ENCODE measurements around the gene NUDT14.

Gene NUDT14

DNA sequence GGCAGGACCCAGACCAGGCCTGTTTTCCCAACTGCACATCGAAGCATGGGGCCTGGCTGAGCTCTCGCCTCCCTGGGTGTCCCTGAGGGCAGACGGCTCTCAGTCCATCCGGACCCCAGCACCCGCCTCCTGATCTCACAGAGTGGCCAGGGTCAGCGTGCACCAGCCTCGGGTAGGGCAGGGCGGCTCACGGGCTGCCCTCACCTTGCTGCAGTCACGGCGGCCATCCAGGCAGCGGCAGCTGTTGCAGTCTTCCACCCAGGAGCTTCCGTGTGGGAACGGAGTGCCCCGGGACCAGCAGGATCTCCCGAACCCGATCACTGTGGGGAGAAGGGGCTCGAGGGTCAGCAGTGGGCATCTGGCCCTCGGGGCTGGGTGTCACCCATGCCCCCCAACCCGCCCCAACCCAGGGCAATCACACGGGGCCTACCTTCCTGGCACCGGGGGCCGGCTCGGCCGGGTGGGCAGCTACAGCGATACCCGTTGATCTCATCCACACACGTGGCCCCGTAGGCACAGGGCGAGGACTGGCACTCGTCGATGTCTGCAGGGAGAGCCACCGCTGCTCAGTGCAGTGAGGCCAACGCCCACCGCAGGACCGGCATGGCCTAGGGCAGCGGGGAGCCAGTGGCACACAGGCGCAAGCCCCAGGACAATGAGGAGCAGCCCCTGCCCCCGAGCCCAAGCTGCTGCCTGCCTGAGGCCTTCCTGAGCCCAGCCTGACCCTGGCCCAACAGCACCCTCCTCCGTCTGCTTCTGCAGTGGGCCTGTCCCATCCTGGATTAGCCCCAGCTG lies 34.7 kb downstream of the NUDT14 start:
- DNase-seq (ENCODE audit: low read depth), result no peak

DNA sequence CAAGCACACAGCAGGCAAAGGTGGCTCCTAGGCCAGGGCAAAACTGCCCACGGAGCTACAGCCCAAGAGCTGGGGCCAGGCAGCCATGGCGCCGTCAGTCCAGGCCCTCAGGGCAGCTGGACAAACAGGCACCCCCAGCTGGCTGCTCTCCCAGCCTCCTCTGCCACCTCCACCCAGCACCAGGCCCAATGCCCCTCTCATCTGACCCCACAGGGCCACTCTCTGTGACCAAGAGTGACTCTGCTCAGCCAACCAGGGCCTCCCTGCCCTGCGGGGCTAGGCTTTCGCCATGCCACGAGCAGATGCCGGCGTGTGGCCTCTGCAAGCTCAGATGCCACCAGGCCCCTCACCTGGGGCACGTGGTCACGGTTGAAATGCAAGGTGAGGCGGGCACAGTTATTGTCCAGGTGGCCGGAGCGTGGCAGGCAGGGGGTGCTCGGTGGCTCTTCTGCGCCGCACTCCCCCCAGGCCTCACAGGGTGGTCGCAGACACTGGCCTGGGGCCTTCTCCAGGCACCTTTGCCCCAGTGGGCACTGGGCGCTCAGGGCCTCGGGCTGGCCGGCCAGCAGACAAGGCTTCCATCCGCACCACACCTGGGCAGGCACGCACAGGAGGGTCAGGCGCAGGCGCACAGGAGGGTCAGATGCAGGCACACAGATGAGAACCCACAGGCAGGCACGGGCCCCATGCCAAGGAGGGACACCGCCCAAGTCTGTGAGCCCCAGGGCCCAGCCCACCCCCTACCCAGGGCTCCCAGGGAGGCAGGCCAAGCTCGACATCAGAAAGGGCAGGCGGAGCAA lies 35.5 kb downstream of the NUDT14 start:
- no peak for DNase-seq (ENCODE audit: low read depth)

DNA sequence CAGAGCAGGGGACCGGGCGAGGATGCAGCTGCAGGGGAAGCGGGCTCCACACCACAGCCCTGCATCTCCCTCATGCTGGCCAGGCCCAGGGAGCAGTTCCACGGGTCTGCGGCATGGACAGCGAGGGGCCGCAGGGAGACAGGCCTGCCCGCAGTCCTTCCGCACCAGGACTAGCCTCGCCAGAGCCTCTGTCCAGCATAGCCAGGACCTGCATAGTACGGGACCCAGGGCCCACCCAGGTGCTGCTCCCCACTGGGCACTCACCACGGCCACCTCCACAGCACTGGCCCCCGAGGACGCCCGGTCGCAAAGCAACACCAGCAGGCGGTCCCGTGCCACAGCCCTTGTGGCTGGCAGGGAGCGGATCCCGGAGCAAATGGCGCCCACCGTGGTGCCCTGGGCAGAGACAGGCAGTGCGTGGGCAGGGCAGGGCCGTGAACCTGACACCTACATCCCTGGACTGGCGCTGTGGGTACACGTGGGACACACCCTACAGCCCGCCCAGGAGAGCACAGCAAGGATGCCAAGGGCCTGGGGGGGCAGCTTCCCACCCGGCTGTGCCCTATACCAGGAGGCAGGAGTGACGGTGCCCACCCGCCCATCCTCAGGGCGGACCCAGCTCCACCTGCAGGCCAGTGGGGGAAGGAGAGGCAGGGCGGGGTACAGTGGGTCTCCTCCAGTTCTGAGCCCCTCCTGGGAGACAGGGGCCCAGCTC lies 36.3 kb downstream of the NUDT14 start:
- no peak for DNase-seq (ENCODE audit: low read depth)

DNA sequence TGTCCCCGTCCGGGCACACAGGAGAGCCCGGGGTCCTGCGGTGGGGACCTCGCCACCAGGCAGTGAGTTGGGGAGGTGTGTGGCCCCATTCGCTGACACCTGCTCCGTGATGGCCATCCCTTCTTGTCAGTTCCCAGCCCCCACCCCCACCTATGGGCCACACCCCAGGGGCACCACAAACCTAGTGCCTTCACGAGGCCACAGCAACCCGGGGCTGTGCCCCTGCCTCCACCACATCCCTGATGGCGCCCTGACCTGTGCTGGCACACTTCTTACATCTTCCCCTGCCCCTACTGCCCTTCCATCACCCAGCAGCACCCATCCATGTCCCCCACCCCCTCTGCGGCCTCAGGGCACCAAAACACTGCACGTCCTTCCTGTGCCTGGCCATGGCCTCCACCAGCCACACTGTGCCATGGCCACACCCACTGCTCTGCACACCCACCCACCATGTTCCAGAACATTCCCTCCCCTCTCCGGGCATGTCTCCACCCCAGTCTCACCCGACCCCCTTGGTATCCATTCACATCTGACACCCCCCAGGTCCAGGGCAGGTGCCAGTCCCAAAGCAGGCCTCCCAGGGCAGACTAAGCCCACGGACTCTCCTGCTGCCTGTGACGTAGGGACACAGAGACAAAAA lies 37.0 kb downstream of the NUDT14 start:
- no peak for DNase-seq (ENCODE audit: low read depth)

DNA sequence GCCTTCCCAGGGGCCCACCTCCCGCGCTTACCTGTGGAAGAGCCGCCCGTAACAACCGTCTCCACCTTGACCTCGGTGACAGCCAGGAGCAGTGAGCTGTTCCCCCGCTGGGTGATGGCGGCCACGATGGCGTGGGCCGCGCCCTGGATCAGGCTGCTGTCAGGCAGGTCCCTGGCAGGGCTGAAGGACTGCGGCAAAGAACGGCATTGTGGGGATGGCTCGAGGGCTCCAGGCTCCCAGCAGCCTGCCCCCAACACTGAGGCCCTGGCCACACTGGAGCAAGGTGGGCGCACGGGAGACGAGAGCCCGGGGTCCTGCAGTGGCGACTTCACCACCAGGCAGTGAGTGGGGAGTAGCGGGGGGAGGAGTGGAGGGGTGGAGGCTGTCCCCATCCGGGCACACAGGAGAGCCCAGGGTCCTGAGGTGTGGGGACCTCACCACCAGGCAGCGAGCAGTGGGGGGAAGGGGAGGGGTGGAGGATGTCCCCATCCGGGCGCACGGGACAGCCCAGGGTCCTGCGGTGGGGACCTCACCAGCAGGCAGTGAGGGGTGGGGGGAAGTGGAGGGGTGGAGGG lies 37.6 kb downstream of the NUDT14 start:
- no peak for DNase-seq (ENCODE audit: low read depth)

DNA sequence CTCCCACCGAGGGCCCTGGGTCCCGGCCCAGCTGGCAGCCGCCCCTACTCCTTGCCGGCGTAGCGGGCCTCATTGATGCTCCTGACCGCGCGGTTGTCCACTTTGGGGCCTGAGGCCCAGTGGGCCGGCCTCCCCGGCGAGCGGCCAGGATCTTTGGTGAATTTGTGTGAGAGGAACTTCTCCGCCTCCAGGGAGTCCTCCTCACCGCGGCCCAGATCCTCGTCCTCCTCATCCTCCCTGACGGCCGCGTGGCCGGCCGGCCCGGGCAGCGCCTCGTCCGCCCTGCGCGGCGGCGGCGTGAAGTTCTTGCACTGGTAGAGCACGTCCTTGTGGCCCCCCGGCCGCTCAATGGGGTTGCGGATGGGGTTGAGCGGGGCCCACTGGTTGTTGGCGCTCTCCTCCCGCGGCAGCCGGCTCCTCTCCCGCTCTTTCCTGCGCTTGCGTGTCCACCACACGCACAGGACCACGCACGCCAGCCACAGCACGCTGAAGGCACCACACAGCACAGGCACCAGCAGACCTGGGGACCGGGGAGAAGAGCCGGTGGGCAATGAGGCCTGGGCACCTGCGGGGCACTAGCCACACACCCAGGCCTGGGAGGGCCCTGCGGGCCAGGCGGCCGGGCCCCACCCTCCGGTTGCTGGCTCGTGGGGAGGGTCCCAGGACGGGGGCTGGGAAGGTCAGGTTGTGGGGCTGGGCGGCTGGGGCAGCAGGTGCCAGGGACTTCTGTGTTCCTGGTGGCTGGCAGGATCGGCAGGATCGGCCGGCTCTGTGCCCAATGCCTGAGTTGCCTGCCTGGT lies 38.3 kb downstream of the NUDT14 start:
- DNase-seq (ENCODE audit: low read depth), result no peak

DNA sequence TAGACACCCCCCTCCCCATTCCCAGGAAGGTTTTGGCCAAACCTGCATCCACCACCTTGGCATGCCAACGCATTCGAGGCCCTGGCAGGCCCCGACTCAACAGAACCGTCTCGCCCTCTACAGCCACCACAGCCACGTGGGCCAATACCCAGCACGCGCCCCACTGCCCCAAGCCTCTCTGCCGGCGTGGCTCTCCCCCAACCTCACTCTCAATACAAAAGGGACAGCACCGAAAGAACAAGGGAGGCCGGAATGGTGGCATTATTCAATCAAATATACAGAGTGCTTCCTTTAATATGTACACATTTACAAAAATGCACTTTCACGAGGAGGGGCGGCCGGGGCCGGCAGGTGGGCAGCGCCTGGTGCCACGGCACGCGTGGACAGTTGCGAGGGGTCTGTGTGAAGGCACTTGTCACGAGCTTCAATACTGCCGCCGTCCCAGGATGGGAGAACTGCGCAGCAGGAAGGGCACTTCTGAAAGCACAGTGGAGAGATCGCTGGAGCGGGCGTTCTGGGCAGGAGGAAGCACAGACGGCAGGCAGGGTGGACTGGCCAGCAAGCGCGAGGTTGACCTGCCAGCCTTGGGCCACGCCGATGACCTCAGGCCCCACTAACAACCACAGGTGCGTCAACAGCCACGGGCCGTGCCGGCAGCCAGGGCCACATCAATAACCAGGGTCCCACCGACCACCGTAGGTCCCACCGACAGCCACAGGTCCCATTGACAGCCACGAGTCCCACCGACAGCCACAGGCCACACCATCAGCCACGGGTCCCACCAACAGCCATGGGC lies 39.4 kb downstream of the NUDT14 start:
- DNase-seq (ENCODE audit: low read depth), result no peak

DNA sequence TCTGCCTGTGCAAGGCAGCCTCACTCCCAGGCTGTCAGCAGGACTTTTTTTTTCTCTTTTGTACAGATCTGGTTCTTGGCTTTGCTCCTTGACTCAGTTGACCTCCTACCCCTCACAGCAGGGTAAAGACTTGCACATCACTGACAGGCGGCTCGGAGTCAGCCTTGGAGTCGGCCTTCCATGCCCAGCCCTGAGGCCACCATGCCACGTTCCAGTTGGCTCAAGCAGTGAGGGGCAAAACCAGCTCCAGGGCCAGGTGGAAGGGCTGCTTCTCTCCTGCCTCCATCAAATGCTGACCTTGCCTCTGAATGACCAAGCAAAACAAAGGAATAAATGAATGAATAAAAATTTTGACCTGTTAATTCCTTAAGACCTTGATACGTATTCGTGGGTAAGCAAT lies 40.1 kb downstream of the NUDT14 start:
- DNase-seq (ENCODE audit: low read depth), result no peak

DNA sequence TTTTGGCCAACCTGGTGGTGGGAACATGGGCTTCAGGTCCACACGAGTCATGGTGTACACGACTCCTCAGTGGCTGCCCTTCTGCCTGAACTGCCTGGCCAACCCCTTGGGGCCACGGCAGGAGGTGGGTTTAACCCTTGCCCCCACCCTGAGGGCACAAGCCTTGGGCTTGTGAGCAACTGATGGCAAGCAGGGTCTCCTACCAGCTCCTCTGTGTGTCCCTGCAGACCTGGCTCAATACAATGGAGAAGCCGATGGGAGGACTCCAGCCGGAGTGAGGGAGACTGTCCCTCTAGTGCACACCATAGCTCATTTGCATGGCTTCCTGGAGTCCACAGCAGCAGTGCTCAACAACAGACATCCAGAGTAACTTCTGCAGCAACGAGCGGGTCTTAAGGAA lies 40.5 kb downstream of the NUDT14 start:
- DNase-seq (ENCODE audit: low read depth), result no peak

DNA sequence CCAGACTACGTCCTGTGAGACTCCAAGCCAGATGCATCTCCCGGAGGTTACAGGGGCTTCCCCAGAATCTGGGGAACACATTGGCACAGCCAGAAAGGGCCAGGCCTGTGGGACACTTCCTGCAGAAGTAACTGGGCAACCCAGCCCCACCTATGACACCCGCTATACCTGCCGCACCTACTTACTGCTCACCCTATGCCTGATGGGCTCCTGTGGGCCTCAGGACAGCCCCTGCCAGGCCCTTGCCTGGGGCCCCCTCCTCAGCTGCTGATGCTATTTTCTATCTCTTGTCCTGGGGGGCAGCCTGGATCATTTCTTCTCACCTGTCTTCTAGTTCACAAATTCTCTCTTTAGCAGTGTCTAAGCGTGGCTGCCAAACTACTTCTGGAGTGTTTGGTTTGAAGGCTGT lies 41.3 kb downstream of the NUDT14 start:
- DNase-seq (ENCODE audit: low read depth), result no peak

DNA sequence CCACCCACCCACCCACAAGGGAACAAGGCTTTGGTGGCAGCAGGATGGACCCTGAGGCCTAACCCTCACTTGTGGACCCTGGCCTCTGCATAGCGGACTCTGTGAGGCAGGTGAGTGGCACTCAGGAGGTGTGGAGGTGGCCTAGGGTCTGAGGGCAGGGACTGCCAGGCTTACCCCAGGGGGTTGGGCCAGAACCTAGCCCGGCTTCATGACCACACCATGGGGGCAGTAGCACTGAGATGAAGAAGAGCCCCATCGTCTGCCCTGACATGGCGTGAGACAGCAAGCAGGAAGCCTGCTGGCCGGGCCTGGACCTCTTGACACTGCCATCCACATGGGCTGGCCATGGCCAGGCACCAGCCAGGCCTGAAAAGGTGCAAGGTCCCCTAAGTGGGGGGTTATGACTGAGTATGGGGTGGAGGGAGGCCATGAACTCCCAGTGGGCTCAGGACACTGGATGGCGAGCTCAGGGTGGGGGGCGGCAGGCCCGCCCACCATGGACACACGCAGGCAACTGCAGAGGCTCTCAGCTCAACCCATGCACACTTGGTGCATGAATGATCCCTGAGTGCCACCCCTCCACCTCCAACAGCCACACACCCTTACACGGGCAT lies 41.8 kb downstream of the NUDT14 start:
- DNase-seq (ENCODE audit: low read depth), result no peak

DNA sequence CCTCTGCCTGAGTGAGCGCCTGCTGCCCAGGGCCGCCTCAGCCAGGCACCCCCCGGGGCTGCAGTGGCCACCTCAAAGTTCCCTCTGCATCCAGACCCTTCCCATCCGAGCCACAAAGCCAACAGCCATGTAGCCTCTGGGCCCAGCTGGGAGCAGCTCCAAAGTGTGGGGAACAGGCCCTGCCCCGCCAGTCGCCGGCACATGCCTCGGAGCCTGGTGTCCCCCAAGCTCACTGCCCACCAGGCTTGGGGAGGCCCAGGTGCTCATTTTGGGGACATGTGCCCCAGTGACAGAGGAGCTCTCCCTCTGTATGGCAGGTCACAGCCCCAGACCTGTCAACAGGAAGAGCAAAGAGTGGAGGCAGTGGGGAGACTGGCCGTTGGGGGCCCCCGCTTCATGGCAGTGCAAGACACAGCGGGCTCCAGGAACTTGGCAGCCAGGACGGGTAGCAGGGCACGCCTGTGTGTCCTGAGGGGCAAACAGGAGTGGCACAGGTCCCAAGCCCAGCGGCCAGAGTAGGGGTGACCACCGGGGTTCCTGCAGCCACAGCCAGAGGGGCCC lies 42.5 kb downstream of the NUDT14 start:
- no peak for DNase-seq (ENCODE audit: low read depth)

DNA sequence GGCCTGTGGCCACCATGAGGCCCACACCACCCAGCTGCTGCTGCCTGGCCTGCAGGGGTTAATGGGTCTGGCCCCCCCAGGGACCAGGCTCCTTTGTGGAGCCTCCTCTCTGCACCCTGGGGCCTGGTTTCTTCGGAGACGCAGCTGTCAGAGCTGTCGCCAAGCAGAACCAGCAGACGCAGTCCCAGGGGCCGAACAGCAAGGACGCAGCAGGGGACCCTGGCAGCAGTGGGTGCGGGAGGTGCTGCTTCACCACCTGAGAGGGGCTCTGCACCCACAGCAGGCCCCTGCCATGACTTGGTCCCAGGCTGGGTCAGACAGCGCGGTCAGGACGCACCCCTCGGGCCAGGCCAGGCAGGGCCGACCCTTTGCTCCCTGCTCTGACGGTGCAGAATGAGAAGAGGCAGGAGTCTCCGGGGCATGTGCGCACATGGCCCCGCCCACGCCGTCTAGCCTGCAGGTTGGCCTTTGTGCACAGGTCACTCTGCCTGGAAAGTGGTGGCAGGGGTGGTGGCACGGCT lies 43.0 kb downstream of the NUDT14 start:
- DNase-seq (ENCODE audit: low read depth), result no peak

DNA sequence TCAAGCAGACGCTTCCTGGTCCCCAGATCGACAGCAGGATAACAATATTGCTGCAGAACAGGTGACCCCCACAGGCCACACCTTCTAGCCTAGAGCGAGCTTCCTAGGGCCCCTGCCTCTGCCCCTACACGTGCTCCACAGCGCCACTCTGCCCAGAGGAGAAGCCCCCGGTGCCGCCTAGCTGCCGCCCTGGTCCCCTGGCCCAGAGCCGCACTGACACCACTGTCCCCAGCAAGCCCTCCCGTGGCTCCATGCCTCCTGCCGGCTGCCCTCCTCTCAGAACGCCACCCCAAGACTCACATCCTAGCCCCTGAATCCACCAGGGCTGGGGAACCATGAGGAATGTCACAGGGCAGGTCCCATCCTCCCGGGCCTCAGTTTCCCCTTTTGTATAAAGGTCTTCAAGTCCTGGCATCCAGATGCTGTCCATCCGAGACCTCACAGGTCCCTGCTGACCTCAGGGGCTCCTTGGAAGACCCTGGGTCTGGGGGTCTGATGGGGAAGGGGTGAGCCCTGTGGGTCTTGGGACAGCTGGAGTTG lies 43.6 kb downstream of the NUDT14 start:
- DNase-seq (ENCODE audit: low read depth), result no peak

DNA sequence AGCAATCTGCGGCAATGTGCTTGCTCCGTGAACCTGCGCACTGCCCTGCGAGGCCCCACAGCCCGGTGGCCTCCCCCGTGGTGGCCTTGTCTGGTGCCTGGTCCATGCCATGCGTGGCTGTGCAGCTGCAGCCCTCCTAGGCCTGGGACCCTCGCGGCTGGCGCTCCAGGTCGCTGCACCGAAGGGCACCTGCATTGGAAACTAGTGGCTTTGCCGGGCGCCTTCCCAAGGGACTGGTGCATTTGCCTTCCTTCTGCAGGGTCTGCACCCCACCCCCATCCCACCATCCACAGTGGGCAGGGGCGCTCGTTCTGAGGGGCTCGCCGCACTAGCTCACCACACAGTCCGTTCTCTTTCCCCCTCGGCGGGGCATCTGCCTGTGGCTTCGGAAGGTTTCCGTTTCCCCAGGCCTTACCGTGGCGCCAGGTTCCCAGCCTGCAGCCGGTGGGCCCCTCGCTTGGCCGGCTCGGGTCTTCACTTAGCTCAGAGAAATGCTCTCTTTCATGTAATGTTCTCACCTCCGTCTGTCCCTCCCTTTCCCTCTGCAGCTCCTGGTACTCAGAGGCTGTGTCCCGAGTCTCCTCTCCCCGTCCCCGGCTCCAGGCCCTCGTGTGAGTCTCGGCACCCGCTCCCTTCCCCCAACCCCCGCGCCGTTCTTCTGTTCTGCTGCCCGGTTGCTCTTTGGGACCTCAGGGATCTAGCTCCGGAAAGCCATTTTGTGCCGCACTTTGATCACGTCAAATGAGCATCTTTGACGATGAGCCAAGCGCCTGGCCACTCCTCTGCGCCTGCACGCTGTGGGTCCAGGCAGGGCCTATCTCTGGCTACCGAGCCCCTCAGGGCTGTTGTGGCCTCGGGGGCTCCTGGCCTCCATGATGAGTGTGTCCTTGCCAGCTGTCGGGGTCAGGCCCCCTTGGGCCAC lies 44.5 kb downstream of the NUDT14 start:
- DNase-seq (ENCODE audit: low read depth), result no peak

DNA sequence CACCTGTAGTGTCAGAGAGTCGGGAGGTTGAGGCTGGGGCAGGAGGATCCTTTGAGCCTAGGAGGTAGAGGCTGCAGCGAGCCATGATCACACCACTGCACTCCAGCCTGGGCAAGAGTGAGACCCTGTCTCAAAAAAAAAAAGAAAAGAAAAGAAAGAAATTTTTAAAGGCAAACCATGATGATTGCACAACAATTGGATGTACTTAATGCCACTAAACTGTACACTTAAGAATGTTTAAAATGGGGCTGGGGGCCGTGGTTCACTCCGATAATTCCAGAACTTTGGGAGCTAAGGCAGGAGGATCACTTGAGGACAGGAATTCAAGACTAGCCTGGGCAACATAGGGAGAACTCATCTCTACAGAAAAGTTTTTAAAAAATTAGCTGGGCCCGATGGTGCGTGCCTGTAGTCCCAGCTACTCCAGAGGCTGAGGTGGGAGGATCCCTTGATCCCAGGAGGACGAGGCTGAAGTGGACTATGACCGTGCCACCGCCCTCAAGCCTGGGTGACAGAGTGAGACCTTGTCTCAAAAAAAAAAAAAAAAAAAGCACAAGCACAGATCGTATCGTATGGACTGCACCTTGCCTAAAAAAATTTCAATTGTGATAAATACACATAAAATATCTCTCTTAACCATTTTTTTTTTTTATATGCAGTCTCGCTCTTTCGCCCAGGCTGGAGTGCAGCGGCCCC lies 45.3 kb downstream of the NUDT14 start:
- no peak for DNase-seq (ENCODE audit: low read depth)

DNA sequence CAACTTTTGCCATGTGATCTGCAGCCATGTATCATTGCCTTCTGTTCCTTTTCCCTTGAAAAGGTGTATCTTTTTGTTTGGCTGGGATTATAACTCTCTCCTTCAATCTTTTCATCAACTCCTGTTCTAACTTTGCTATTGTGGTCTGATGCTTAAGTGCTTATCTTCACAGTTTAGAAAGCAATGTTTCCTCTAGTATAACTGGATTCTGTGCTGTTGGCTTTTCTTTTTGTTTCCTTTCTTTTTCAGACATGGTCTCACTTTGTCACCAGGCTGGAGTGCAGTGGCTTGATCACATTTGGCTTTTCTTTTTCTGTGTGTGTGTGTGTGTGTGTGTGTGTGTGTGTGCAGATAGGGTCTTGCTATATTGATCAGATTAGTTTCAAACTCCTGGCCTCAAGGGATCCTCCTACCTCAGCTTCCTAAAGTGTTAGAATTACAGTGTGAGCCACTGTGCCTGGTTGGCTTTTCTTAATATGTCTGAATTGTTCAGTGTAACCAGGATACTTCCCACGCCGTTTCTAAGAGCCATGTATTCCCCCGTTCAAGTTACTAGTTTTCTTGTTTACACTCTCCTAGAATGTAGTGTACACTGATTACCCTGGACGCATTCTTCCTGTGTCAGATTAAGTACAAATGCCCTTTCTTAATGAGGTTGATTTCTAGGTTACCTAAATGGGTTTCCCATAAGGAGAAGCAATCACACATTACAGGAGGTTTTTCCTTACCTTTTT lies 48.0 kb downstream of the NUDT14 start:
- no peak for DNase-seq (ENCODE audit: low read depth)

Measured in GM04504 (cell line).